Stimulated activated CD4-positive, alpha-beta T cell treated with anti-CD3 and anti-CD28 coated beads, TNF-alpha, amount 100 ng/mL, for 24 hours (primary cell): ENCODE results near the gene MAP4K2.

Experiments used
- DNase-seq, 3 experiments: peaks; one replicate each; pipeline ENCODE4 v3.0.0-alpha.2; 2020; ENCODE audit warnings: low read depth in 3 of 3

MAP4K2 gene

DNA sequence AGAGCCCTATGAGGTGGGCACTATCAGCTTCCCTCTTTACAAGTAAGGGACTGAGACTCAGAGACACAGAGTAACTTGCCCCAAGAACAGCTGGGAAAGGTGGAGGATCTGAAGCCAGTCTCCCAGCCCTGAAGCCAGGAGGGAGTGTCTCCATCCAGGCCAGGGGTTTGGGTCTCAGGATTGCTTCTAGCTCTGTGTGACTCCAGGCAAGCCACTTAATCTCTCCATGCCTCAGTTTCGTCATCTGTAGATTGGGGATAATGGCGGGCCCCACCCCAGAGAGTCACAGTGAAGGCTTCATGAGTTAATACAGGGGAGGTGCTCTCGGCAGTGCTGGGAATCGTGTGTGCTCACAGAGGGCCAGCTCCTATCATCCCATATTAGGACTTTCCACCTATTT is 10.5 kb downstream of the MAP4K2 start:
- no peak for DNase-seq

DNA sequence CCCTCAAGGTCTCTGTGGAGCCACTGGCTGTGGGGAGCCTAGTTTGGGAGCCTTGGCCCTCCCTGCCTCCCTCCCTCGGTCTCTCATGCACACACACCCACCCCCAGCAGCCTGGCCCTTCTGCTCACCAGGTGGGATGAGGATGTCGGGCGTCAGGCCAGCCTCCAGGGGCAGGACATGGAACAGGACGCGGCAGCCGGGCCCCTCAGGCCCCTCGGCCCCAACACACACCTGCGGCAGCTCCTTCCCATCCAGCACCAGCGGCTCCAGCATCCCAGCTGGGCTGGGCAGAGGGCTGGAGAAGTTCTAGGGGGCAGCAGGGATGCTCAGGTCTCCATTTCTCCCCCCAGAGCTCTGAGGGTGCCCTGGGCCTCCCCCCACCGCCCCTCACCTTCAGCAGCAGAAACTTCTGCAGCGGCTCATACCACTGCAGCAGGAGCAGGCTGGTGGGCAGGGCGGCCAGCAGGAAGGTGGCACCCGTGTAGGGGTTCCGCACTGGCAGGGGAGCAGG is 11.2 kb downstream of the MAP4K2 start:
- DNase-seq: no peak

DNA sequence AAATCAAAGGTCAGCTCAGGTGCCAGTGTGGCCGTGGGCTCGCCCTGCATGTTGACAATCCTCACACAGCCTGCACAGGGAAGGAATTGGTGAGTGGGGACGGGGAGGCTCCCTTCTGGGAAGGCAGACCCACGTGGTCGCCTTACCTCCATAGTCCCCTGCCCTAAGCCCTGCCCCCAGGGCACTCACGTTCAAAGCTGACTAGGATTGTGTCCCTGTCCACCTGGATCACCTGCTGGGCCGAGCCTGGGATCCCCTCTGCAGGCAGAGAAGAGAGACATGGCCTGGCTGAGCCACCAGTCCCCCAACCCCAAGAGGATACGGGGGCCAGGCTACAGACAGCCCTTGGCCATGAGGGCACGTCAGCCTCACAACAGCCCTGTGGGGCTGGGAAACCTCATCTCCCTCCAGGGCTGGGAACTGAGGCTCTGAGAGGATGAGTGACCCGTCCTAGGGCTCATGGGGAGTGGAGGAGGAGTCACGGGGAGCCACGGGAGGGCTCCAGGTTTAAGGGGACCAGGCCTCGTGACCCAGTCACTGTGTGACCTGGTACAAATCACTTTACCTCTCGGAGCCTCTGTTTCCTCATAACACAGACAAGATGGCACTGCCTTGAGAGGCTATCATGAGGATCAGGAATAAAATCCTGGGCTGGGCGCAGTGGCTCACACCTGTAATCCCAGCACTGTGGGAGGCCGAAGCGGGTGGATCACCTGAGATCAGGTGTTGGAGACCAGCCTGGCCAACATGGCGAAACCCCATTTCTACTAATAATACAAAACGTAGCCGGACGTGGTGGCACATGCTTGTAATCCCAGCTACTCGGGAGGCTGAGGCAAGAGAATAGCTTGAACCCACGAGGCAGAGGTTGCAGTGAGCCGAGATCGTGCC is 12.6 kb downstream of the MAP4K2 start:
- no peak for DNase-seq

DNA sequence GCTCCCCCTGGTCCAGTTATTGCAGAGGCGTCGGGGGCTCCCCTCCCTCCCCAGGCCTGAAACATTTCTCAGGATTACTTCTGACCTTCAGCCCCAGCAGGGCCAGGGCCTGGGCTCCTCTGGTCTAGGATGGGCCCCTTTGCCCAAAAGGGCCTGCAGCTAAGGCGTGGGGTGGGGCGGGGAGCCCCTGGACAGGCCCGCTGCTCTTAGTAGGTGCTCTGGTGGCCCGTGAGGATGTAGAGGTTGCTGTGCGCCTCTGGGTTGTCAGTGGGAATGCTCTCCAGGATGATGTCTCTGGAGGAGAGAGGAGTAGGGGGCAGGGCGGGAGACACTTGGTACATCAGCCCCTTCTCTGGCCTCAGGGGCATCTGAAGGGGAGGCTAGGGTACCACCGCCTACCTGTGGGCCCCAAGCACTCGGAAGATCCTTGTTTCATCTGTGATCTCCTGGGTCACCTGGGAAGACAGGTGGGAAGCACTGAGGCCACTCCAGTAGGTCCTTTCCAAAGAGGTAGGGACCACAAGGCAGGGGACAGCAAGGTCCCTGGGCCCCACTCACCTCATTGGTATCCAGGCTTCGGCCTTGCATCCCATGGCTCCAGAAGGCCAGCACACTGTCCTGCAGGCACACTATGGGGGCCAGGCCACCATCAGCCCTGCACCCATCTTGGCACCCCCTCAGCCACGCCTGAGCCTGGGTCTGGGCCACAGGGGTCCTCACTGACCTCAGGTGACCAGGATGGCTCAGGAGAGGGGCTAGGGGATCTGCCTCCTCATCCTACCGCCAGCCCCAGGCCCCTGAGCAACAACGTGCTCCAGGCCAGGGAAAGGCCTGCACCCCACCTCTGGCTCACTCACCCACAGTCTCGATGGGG is 13.4 kb downstream of the MAP4K2 start:
- no peak for DNase-seq

DNA sequence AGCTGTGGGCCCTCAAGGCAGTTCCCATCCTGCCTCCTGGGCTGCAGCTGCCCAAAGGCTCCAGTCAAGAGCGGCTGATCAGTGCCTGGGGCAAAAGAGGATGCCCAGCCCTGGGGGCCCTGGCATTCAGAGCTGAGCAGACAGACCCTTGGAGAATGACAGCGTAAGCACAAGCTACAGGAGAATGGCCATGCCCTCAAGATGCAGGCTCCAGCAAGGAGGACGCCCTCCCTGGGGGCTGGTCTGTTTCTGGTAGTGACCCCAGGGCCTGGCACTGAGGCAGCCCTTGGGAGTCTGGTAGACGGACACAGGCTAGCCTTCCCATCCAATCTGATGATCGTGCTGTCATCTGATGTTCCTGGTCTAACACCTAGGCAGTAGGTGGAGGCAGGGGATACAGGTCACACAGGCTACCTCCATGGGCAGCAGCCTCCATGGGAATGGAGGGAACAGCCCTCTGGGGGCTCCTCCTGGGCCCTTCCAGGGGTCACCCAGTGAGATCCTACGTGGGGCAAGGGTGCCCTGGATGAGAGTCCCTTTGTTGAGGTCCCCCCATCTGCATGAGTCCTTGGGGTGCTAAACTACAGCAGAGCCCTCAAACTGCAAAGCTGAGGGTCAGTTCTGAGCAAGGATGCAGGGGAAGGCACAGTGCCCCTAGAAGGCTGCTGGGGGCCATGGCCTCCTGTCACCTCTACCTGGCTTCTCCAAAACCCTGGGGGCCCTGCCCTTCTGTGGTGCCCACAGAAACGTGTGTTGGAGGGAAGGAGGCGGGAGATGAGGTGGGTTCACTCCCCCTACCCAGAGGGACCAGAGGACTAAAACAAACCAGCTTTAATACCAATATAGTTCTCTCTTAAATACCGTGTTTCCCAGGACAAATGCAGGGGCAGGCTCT is 14.4 kb downstream of the MAP4K2 start:
- DNase-seq: no peak

DNA sequence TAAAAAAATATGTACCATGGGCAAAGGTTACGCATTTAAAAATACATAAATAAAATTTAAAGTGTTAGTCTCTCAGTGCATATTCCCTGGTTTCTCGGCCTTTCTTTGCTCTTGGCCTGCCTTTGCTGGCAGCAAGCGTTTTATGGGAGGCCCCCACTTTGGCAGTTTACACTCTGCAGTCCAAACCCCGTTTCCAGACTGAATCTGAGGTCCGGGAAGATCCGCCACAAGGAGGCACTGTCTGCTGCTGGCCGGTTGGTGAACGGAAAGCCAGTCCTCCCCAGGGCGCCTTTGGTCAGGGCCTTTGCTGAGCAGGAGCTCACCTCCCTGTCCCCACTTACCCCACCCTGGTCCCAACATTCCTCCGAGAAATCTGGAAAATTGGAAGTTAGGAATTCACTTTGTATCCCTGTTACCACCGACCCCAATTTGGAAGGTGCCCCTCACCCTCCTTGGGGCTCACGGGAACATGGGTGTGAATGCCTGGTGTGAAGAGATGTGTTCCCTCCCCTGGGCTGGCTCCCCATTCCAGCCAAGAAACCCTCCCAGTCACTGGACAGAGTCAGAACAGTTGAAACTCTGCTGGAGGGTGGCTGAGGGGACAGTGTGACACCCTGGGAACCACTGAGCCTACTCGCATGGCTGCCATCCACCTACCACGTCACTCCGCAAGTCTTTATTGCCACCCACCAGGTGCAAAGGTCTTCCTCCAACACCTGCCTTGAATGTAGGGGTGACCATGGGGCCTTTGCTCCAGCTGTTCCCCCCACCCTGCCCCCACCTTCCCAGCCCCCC is 15.3 kb downstream of the MAP4K2 start:
- DNase-seq: peak in 1 of 3 experiments; percentile 58

DNA sequence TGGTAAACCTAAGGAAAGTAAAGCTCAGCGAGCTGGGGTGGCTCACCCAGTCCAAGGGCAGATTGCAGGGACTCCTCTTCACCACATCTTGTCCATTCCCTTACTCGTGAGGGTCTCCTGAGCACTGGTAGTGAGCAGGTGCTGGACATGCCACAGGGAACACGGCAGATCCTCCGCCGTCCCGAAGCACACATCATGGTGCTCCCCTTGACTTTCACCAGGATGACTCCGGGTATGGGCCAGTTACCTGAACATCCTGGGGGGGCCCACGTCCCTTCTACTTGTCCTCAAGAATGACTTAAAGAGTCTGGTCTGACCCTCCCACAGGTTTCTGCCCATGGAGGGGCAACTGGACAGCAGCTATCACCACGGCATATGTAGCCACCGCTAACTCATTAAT is 16.7 kb downstream of the MAP4K2 start:
- DNase-seq: no peak

DNA sequence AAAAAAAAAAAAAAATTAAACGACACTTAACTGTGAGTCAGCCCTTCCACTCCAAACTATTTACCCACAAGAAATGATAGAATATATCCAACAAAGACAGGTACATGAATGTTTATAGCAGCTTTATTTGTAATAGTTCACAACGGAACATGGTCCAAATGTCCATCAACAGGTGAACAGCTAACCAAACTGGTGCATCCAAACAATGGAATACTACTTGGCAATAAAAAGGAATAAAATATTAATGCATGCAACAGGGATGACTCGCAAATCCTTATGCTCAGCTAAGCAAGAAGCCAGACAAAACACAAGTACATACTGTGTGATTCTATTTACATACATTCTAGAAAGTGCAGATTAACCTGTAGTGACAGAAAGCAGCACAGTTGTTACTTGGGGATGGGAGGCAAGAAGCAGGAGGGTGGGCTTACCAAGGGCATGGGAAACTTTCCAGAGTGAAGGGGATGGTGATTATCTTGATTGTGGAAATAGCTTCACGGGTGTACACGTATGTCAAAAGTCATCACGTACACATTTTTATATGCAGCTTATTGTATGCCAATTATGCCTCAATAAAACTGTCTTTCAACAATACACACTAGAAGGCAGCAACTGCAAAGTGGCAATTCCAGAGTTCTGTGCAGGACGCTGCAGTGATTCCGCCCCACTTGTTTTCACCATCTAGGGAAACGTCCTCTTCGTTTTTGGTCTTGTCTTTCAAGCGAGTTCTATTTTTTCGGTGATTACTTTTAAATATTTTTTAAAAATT is 18.0 kb downstream of the MAP4K2 start:
- no peak for DNase-seq

DNA sequence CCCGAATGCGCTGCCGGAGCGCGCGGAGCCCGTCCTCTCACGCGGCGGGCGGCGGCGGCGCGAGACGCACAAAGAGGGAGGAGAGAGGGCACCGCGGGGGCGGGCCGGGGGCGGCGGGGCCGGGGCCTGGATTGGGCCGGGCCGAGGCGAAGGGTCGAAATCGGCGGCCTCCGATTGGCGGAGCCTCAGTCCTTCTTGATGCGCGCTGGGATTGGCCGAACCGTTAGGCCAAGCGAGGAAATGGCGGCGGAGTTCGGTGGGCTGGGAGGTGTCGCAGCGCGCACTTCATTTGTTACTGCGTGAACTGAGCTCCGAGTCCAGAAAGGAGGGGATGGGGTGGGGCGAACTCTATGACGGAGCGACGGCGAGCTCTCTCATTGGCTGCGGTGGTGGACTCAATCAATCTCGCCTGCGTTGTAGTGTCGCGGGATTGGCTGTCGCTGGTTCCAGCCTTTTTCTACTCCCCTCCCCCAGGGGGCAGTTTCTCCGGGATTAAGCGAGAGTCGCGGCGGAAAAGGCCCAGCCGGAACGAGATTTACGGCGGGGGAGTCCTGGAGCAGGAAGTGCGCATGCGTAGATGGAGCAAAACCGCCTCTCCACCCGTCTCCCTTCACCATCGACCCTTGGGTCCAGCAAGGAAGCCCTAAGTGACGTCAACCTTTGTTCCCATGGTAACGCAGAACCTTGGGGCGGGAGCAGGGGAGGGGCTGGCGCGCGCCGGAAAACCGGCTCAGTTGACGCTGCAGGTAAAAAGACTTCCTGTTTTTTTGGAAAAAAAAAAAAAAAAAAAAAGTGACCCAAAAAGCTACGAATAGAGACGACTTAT is 24.3 kb downstream of the MAP4K2 start, which contains the start of gene SF1:
SF1 (minus strand) TSS at position 70 of the 826 bp plus-strand sequence. CDS start 150 bp downstream, outside the sequence.
- DNase-seq: peak; percentile 96 to 99 (median 98)

DNA sequence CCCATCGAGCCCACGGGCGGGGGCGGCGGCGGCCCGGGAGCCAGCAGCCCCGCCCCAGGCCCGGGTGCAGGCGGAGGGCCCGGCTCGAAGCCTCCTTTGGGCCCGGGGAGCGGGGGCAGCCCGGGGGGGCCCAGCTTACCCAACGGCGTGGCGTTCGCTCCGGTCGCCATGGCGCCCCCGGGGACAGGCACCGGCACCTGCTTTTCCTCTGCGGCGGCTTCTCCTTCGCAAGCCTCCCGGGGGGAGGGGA is 24.9 kb downstream of the MAP4K2 start:
- no peak for DNase-seq

DNA sequence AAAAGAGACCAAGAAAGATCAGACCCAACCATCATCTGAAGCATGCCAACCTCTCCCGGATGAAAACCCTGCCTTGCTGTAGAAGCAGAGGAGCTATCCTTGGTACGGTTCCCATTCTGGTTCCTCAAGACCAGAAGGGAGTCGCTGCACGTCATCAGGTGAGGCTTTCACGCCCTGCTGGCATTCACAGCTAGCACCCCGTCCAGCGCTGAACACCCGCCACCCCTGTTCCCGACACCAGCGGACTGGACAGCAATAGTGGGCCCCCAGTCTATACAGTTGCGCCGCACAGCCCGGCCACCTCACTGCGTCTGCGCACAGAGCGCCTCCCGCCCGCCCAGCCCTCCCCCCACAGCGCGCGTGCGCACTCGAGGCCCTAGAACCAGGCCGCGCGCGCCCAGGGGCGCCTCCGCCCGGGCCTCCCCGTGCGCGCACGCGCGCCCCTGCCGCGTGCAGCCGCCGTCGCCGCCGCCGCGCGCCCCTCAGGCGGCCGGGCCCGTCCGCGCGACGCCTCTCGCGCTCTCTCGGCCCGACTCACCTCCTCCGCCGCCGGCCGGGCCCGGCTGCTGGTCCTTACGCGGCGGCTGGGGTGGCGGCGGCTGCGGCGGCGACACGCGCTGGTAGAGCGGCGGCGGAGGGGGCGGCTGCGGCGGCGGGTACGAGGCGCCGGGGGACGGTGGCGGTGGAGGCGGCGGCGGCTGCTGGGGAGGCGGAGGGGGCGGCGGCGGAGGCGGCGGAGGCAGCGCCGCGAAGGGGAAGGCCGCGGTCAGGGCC is 25.4 kb downstream of the MAP4K2 start:
- DNase-seq: peak; percentile 63 to 74 (median 64)

DNA sequence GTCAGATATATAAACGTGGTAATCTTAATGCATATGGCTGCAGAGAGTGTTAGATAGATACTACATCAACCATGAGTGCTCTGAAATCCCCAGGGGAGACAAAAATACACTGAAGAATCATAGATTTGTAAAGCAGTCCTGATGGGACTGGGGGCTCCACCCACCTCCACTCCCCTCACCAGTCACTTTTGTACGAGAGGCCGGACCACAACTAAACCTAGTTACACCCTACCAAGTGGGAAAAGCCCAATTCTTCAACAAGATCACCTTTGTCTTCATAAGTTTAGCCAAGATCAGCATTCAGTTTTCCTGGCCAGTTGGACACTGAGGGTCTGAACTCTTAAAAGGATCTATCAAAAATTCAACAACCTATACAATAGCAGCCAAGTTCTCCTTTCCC is 26.1 kb downstream of the MAP4K2 start:
- DNase-seq: no peak

DNA sequence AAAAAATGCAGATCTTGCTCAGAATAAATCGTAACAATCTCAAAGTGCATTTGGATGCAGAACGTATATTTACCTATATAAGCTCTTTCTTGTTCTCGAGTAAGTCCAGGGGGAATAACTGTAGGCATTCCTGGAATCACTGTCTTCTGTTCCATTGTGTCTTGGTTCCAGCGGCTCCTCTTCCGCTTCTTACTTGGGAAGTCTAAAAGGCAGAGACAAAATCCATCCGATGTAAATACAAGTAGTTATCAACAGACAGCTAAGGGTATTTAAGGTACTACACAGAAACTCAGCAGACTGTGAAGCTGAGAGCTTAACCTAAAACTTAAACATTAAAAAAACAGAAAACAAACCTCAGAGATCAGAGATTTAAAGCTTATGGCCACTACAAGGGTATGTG is 26.6 kb downstream of the MAP4K2 start:
- DNase-seq: no peak

DNA sequence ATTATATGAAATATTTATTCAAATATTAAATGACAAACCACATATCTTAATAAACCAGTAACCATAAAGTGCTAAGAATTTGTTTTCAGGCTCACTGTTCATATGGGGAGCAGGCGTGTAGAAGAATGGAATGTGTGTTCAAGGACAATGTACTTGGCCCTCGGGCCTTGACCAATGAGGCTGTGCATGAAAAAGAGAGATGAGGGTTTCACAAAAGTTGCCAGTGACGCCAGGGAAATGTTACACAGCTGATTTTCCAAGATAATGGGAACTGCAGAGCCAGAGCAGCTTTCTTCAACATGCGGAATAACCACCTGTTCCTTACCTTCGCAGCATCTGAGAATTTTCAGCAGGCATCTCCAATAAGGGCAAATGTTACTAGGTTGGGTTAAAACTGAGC is 28.9 kb downstream of the MAP4K2 start:
- DNase-seq: no peak

DNA sequence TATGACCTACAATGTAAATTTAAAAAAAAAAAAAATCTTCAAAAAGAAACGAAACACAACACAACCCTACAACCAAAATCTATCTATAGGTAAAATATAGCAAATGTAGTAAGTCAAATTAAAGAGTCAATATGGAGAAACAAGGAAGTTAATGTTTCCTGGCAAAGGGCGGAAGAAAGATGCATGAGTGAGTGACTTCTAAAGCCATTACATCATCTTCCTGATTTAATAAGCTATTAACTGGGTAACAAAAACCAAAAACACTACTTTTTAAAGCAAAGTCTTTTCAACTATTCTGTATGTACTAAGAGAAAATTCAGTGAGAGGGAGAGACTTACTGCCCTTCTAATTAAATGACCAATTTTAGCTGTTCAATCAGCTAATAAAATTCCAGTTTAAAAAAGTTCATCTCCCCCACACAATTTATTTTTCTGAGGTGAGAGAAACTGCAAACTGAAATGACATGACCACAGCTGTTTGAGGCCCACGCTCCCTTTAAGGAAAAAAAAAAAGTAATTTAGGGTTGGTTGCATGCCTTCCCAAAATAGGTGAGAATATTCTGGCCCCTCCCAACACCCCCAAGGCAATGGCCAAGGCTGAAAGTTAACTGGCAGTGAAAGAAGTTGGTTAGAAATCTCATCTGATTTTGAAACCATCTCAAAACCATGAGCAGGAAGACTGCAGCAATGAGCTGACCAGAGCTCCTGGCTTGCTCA is 30.6 kb downstream of the MAP4K2 start:
- DNase-seq: no peak

DNA sequence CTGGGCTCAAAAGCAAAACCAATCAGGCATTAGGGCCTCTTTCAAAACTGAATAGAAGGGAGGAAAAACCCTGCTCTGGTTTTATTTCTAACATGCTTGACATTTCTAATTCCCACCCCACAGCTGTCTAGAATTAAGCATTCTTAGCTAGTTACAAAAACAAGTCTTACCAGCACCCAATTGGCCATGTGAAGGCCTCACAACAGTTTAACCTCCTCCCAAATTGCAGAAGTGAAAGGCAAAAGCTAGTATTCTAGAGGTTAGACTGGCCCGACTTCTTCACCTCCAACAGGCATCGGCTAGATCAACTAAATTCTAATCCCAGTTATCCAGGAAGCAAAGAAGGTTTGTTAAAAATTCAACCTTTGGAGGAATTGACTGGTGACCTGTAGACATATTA is 31.2 kb downstream of the MAP4K2 start:
- DNase-seq: no peak

DNA sequence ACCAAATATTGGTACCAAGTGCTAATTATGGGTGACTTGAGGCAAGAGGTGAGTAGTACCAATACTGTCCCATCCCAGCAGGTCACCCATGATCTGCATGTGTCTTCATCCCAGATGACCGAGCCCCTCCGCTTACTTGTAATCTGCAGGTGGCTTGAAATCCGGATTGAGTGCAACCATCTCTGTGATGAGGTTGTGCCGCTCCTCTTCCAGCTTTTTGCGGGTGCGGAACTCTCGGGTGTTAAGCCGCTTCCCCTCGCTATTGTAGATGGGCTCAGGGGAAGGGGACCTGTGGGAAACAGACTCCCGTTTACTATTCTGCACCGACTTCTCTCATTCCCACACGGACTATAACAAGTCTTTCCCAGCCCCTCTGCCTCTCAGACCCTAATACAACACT is 32.9 kb downstream of the MAP4K2 start:
- DNase-seq: no peak

DNA sequence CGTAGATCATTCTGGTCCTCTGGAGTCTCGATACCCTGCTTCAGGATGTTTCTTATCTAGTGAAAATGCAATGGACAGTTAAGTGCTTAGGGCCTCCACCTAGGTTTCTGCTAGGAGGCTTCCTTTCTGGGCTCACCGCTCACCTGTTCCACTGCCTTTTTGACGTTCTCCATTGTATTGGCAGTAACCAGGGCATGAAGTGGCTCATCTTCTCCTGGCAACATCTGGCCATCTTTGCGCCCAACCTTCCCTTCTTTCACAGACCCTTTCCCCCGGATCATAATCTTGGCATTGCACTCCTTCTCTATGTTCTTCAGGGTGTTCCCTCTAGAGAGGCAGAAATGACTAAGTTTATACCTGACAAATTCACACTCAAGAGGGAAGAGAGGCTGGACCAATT is 33.7 kb downstream of the MAP4K2 start:
- DNase-seq: no peak
